AG04449 (cell line): Measurements from ENCODE around the gene RPS6KA5.

Experiments
- CTCF ChIA-PET: fragments of 350-600 bp; formaldehyde crosslinking; extraction: SDS; loops from one replicate; lab custom pipeline; 2021; ENCODE audit warnings: antibody characterized with exemption; lab: Yijun Ruan, JAX
- POLR2A ChIA-PET: fragments of 400-600, 350-600 bp; formaldehyde crosslinking; extraction: SDS; loops from one replicate; lab custom pipeline; 2020; ENCODE audit warnings: antibody characterized with exemption, inconsistent platforms; lab: Yijun Ruan, JAX
- DNase-seq: peaks from one replicate; pipeline ENCODE4 v3.0.0-alpha.2; 2010; ENCODE audit warnings: low read depth, low spot score
- H3K4me3 ChIP-seq: 2 replicates; pipeline ENCODE4 v1.5.1; 2011; ENCODE audit warnings: low read depth, mild to moderate bottlenecking, control low read depth, low read length
- CTCF ChIP-seq: IDR thresholded peaks from one replicate; pipeline ENCODE4 v1.5.1; 2011; ENCODE audit warnings: mild to moderate bottlenecking, moderate library complexity, low read length, control low read depth, inconsistent platforms; ENCODE audit not compliant: insufficient read depth; ENCODE audit errors: missing control alignments

The RPS6KA5 gene

DNA sequence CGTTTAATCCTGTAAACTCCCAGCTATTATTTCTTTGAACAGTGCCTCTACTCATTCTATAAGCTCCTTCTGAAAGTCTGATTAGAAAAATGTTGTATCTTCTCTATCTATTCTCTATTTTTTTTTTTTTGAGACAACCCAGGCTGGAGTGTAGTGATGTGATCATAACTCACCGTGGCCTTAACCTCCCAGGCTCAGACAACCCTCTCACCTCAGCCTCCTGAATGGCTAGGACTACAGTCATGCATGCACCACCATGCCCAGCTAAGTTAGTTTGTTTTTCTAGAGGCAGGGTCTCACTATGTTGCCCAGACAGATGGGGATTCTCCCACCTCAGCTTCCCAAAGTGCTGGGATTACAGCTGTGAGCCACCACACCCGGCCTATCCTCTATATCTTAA is 66.6 kb downstream of the RPS6KA5 start:
- H3K4me3 ChIP-seq = no peak overlapping the region
- ChIA-PET CTCF (no interaction called here), POLR2A (no interaction called here)
- DNase-seq = no peak
- no peak for TF ChIP-seq CTCF

- ChIA-PET CTCF (no interaction called here), POLR2A (no interaction called here)
Measured at GRCh38 chr14:90991690-90992443, 68.6 kb downstream of the RPS6KA5 start.

GRCh38 chr14:90990141-90990540 is 70.3 kb downstream of the RPS6KA5 start:
- TF ChIP-seq CTCF = no peak
- POLR2A ChIA-PET = no interaction called here
- CTCF ChIA-PET = no interaction called here
- no peak overlapping the region for H3K4me3 ChIP-seq
- DNase-seq = no peak

More at GRCh38 chr14:90991690-90992443, 68.6 kb downstream of the RPS6KA5 start:
- H3K4me3 ChIP-seq = no peak overlapping the region
- no peak for TF ChIP-seq CTCF
- DNase-seq = no peak

DNA sequence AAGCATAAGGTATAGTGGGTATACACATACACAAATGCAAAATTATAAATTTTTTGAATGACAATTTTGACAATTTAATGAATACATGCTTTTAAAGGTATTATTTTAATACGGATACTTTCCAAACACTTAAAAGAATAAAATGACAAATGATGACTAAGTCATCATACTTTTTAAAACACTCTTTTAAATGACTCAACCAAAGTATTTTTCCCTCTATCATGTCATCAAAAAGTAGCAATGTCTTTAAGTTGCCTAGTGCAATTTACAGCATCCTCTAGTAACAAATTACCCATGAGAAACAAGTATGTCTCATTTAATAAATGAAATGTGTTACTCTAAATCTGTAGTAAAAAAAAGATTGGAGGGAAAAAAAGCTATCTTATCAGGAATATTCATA is 73.3 kb downstream of the RPS6KA5 start:
- H3K4me3 ChIP-seq = no peak overlapping the region
- TF ChIP-seq CTCF = no peak
- ChIA-PET CTCF (no interaction called here), POLR2A (no interaction called here)
- DNase-seq = no peak

DNA sequence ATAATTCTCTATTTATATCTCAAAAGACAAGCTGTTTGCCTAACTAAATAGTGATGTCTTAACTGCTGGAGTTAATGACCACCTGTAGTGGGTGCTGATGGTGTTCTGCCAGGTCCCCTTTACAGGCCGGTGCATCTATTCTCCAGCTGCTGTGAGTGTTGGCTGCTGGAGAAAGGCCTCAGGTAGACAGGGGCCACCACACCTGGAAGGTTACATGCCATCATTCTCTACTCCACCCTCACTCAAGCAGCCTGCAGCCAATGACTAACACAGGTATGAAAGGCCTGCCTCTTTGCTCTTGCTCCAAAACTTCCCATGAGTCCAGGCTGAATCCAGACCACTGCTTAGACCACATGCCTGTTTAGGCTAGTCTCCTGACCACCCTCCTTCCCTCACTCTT is 73.9 kb downstream of the RPS6KA5 start:
- ChIA-PET POLR2A (no interaction called here), CTCF (no interaction called here)
- no peak for TF ChIP-seq CTCF

GRCh38 chr14:90985601-90986242 is 74.7 kb downstream of the RPS6KA5 start:
- DNase-seq = no peak
- CTCF ChIA-PET = no interaction called here
- TF ChIP-seq CTCF = no peak
- POLR2A ChIA-PET = no interaction called here
- no peak overlapping the region for H3K4me3 ChIP-seq

More for the DNA sequence above, 73.9 kb downstream of the RPS6KA5 start:
- DNase-seq = no peak
- H3K4me3 ChIP-seq = no peak overlapping the region
